Measurements from ENCODE around the gene HAP1.
"Not testable (repeated sequence)": the region's sequence is repeated elsewhere in the genome, so short reads cannot be mapped to it uniquely, and the experiment has no call there.

Gene HAP1

GRCh38 chr17:41725134-41725533, 9.3 kb downstream of the HAP1 start:
- DNase-seq (ENCODE audit: low read depth, low spot score), result no peak

- no peak for DNase-seq (ENCODE audit: low read depth, low spot score)
Measured at GRCh38 chr17:41724476-41725050, 9.9 kb downstream of the HAP1 start.

- no peak for DNase-seq (ENCODE audit: low read depth, low spot score)
Measured at GRCh38 chr17:41723801-41724475, 10.5 kb downstream of the HAP1 start.

GRCh38 chr17:41722231-41722630, 12.2 kb downstream of the HAP1 start:
- no peak for DNase-seq (ENCODE audit: low read depth, low spot score)

GRCh38 chr17:41718287-41718645, 16.2 kb downstream of the HAP1 start:
- DNase-seq (ENCODE audit: low read depth, low spot score), result no peak

GRCh38 chr17:41717408-41718286, 16.8 kb downstream of the HAP1 start:
- DNase-seq (ENCODE audit: low read depth, low spot score), result no peak

GRCh38 chr17:41711669-41712400, 22.6 kb downstream of the HAP1 start, which contains the start of gene GAST:
TSS of gene GAST (plus strand) at chr17:41712331. CDS start at chr17:41715437, 3,106 bp downstream.
- DNase-seq (ENCODE audit: low read depth, low spot score), result no peak

GRCh38 chr17:41710472-41711090, 23.9 kb downstream of the HAP1 start:
- DNase-seq (ENCODE audit: low read depth, low spot score), result no peak

GRCh38 chr17:41707803-41708669, 26.4 kb downstream of the HAP1 start:
- DNase-seq (ENCODE audit: low read depth, low spot score), result no peak

- no peak for DNase-seq (ENCODE audit: low read depth, low spot score)
Measured at GRCh38 chr17:41705271-41705991, 29.0 kb downstream of the HAP1 start.

GRCh38 chr17:41702712-41703111, 31.7 kb downstream of the HAP1 start:
- no peak for DNase-seq (ENCODE audit: low read depth, low spot score)

GRCh38 chr17:41700843-41701242, 33.6 kb downstream of the HAP1 start:
- DNase-seq (ENCODE audit: low read depth, low spot score), result not testable (repeated sequence)

GRCh38 chr17:41697122-41697962, 37.1 kb downstream of the HAP1 start:
- DNase-seq (ENCODE audit: low read depth, low spot score), result no peak

- DNase-seq (ENCODE audit: low read depth, low spot score), result no peak
Measured at GRCh38 chr17:41695954-41696757, 38.3 kb downstream of the HAP1 start.

GRCh38 chr17:41695134-41695661, 39.2 kb downstream of the HAP1 start:
- DNase-seq (ENCODE audit: low read depth, low spot score), result no peak

- DNase-seq (ENCODE audit: low read depth, low spot score), result no peak
Measured at GRCh38 chr17:41692722-41693521, 41.5 kb downstream of the HAP1 start.
